ENCODE results near the gene LRFN3. TPM values are rescaled to one million over a fixed set of nuclear protein-coding genes. Genes with fewer than 3 reads are reported as not detected.
"Not testable (repeated sequence)": the region's sequence is repeated elsewhere in the genome, so short reads cannot be mapped to it uniquely, and the experiment has no call there.

Gene LRFN3
- polyA plus RNA-seq, 1 donor: 10.2 TPM

- no peak for DNase-seq
Observed at GRCh38 chr19:35975608-35976214, 39.5 kb downstream of the LRFN3 start.

- no peak for DNase-seq
Observed at GRCh38 chr19:35977446-35978222, 41.5 kb downstream of the LRFN3 start.

DNA sequence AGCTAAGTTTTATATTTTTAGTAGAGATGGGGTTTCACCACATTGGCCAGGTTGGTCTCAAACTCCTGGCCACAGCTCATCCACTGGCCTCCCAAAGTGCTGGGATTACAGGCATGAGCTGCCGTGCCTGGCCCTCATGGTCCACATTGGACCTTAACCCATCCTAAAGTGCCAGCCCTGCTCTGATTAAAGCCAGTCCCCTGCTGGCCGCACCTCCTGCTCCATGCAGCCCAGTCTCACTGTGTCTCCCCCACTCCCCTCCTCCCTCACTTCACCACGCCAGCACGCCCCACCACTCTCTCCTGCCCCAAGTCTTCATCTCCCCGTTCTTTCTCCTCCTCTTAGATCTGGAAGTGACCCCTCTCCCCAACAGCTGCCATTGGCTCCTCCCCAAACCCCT is 42.1 kb downstream of the LRFN3 start:
- no peak for DNase-seq

GRCh38 chr19:35978832-35979365 is 42.7 kb downstream of the LRFN3 start:
- DNase-seq: no peak

DNA sequence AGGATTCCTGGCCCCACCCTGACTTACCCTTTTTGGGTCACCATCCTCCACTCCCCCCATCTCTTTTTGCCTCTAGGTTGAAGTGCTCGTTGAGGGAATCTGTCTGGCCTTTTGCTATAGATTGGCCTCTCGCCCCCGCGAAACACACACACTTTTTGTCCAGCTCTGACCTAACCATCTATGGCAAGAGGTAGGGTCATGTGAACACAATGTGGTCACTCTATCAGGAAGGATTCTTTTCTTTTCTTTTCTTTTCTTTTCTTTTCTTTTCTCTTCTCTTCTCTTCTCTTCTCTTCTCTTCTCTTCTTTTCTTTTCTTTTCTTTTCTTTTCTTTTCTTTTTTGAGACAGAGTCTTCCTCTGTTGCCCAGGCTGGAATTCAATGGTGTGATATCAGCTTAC is 44.8 kb downstream of the LRFN3 start:
- not testable (repeated sequence) for DNase-seq

DNA sequence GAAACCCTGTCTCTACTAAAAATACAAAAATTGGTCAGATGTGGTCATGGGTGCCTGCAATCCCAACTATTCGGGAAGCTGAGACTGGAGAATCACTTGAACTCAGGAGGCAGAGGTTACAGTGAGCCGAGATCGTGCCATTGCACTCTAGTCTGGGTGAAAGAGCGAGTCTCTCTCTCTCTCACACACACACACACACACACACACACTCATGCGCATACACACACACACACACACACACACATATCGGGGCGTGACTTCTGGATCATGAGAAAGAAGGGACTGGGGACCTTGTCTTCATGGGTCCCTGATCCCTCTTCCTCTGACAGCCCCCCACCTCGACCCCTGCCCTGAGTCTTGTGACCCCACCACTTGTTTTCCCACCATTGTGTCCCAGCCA is 47.0 kb downstream of the LRFN3 start:
- DNase-seq: no peak

DNA sequence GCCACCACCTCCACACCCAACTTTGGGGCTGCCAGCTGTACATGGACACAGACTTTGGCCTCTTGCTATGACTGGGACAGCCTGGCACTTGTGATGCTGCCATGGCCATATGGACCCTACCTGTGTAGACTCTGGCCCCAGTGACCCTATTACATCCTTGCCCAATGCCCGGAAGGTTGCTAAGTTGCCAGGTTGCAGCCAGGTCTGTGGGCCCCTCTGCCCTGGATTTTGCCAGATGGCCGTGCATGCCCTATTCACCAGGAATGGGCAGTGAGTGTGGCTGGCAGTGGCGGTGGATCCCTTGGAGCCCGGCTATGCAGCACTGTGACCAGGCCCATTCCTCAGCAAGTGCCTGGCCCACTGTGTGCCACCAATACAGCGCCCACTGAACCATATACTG is 49.9 kb downstream of the LRFN3 start:
- no peak for DNase-seq

GRCh38 chr19:35986664-35987570 is 50.7 kb downstream of the LRFN3 start:
- DNase-seq: no peak

DNA sequence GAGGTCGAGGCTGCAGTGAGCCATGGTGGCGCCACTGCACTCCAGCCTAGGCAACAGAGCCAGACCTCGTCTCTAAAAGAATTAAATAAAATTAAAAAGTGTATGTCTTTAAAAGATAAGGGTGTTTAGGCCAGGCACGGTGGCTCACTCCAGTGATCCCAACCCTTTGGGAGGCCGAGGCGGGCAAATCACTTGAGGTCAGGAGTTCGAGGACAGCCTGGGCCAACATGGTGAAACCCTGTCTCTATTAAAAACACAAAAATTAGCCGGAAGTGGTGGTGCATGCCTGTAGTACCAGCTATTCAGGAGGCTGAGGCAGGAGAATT is 51.4 kb downstream of the LRFN3 start:
- DNase-seq: no peak

DNA sequence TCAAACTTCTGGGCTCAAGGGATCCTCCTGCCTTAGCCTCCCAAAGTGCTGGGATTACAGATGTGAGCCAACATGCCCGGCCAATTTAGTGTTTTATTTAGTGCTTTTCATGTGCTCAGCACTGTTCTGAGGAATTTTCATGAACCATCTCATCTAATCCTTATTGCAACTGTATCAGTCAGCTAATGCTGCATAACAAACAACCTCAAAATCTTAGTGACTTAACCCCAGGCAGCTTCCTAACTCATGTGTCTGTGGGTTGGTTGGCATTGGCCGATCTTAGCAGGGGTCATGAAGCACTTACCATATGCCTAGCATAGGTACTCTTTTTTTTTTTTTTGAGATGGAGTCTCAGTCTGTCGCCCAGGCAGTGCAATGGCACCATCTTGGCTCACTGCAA is 52.6 kb downstream of the LRFN3 start:
- DNase-seq: no peak

DNA sequence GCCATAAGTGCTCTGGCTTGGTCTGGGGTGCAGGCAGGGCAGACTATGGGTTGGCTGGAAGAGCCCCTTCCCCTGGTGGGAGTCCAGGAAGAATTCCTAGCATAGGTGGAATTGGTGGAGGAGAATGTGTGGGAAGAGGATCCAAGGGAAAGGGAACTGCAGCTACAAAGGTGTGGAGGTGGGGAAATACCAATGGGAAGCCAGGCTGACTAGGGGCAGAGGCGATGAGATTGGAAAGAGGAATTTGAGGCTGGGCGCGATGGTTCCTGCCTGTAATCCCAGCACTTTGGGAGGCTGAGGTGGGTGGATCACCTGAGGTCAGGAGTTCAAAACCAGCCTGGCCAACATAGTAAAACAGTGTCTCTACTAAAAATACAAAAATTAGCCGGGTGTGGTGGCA is 54.0 kb downstream of the LRFN3 start:
- DNase-seq: no peak

- no peak for DNase-seq
Observed at GRCh38 chr19:35990771-35991730, 54.9 kb downstream of the LRFN3 start.

- DNase-seq: no peak
Observed at GRCh38 chr19:35991731-35992450, 55.7 kb downstream of the LRFN3 start.

DNA sequence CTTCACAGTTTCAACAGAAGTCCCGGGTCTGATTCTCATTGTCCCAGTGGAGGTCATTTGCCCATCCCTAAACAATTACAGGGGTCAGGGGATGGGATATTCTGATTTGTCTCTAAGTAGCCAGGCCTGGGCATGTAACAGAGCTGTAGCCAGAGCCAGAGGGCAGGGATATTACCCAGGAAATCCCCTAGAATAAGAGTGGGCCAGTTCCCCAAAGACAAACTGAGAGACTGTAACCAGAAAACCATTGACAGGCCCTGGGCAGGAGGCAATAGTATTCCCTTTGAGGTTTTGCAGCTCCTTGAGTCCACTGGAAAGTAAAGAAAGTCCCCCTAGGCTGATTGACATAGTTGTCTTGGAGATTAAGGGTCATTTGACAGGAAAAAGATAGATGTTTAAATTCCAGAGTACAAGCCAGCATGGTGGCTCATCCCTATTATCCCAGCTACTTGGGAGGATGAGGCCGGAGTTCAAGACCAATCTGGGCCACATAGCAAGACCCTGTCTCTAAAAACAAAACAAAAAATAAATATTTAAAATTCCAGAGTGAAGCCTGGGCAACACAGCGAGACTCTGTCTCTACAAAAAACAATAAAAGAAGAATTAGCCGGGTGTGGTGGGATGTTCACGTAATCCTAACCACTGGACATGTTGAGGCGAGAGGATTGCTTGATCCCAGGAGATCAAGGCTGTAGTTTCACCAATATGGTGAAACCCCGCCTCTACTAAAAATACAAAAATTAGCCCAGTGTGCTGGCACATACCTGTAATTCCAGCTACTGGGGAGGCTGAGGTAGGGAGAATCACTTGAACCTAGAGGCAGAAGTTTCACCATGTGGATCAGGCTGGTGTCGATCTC is 57.0 kb downstream of the LRFN3 start:
- no peak for DNase-seq

- no peak for DNase-seq
Observed at GRCh38 chr19:35993923-35994598, 57.9 kb downstream of the LRFN3 start.

All from left kidney (tissue), 2 donors.